ENCODE measurements around the gene RRP1B.

Gene RRP1B

DNA sequence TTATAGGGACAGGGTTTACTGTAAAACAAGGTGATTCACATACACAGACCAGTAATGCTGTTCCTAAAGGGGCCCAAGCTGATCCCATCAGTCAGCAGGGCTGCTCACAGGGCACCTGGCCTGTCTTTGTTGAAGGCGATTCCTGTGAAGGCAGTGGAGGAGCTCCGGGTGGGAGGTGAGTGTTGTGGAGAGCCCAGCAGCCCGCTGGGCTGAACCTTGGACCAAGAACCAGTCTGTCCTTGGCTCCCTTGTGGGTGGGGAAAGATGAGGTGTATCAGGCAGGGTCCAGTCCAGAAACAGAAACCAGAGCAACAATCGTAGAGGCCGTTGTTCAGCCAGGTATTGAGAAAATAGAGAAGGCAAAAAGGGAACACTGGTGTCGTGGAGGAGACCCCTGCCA, 72.1 kb downstream of the RRP1B start:
- TF ChIP-seq GATA2 (IDR thresholded peaks at IDR 0.05; ENCODE audit: low read depth, low read length) (no peak), GATA3 (IDR thresholded peaks at IDR 0.05; ENCODE audit: low read depth, low read length) (no peak)

DNA sequence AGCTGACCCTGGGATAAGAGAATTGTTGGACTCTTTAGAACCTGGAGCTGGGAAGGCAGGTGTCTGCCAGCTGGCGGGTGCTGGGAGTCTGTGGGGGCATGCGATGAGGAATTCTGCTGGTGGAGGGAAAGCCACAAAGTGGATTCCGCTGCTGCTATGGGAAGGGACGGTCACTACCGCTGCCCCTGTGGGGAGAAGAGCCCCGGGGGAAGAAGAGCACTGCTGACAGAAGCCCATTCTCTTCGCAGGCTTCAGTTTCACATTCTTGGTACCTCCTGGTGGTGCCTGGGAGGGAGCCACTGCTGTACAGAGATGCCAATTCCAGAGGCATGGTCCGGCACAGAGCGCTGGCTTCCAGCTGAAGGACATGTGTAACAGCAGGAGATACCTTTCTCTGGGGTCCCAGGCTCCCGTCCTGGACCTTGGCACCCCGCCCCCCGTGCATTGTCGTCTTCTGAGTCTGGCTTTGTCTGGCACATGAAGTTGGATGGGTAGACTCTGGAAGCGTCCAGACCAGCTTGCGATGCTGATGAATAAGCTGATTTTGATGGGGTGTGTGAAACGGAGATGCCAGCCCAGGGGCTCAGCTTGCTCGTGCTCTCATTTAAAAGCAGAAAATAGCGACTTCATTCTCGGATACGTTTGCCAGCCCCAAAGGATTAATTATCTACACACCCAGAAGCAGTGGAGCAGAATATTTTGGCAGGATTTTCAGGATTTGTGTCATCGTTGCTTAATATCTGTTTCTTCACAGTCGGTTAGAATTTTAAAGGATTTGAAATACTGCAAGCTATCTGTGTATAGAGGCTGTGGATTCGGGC, 72.7 kb downstream of the RRP1B start:
- TF ChIP-seq GATA2 (IDR thresholded peaks at IDR 0.05; ENCODE audit: low read depth, low read length): no peak
- TF ChIP-seq GATA3 (IDR thresholded peaks at IDR 0.05; ENCODE audit: low read depth, low read length): no peak

DNA sequence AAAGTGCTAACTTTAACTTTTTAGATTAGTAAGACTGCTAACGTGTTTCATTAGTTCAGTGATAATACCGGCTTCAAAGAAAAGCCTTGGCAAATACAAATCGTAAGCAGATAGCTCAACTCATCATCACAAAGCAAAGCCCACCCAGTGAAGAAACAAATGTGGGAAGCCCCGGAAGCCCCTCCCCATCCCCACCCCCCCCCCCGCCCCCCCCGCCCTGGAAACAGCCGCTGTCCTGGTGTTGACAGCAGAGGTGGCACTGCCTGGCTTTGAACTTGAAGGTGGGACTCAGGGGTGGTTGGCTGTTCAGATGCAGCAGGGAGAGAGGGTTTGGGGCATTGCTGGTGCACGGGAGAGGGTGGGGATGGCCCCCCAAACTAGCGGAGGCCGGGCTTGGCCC, 73.7 kb downstream of the RRP1B start:
- TF ChIP-seq GATA2 (IDR thresholded peaks at IDR 0.05; ENCODE audit: low read depth, low read length): no peak
- TF ChIP-seq GATA3 (IDR thresholded peaks at IDR 0.05; ENCODE audit: low read depth, low read length): no peak

DNA sequence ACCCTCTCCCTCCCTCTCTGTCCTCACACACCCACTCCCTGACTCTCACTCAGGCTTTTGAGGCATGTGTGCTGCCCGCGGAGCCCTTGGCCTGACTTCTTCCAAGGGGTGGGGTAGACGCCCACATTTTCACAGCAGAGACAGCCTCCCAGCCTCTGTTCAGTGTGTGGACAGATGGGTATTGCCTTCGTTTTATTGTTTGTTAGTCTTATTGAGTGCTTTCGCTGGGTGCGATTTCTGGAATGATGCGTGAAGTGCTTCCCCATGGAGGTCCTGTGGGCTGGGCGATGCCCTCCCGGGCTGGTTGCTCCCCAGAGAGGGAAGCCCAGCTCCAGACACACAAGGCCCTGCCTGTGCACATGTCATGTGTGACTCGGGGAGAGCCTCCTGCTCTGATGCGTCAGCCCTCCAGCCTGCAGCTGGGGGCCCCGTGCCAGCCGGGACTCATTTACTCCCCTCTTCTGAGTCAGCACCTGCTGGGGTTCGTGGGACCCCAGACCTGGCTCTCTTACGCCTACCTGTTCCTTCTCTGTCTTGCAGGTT, 74.2 kb downstream of the RRP1B start:
- TF ChIP-seq GATA3 (IDR thresholded peaks at IDR 0.05; ENCODE audit: low read depth, low read length): no peak
- no peak for TF ChIP-seq GATA2 (IDR thresholded peaks at IDR 0.05; ENCODE audit: low read depth, low read length)

DNA sequence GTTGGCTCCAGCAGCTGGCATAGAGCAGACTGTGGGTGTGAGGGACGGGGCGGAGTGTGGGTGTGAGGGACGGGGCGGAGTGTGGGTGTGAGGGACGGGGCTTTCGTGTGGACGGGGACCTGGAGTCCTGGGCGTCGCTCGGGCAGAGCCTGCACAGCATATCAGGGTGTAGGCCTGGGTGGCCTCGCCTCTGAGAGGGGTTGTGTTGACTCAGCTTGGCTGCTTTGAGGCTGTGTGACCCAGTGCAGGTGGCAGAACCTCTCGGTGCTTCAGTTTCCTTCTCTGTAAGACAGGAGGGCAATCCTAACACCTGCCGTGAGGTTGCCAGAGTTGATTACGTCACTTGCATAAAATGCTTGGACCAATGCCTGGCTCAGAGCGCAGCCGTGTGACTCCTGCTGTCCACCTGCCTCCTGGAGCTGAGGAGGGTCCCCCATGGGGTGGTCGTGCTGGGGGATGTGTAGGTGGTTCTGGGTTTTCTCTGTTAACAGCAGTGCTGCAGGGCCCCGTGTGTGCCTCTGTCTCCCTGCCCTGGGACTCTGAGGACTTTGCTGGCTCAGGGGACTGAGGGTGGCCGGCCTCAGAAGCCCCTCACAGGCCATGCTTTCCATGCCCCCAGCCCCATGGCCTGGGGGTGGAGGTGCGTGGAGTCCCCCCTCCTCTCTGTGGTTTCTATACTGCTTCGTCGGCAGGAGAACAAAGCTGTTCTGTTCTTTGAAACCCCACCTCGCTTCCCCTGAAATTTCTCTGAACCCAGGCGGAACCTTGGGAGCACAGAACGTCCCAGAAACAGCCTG, 75.0 kb downstream of the RRP1B start:
- TF ChIP-seq GATA2 (IDR thresholded peaks at IDR 0.05; ENCODE audit: low read depth, low read length) (no peak), GATA3 (IDR thresholded peaks at IDR 0.05; ENCODE audit: low read depth, low read length) (no peak)

DNA sequence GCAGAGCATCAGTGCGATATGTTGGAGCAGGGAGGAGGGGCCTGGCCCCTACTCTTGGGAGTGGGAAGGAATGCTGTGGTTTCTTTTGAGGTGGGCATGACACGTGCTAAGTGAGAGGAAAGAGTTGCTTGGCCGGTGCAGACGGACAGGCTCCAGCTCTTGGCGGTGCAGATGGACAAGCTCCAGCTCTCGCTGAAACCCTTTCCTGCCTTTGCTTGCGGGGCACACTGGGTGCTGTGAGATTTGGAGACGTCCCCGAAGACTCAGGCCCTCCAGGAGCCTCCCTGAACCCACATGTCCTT, 75.5 kb downstream of the RRP1B start:
- TF ChIP-seq GATA3 (IDR thresholded peaks at IDR 0.05; ENCODE audit: low read depth, low read length) (no peak), GATA2 (IDR thresholded peaks at IDR 0.05; ENCODE audit: low read depth, low read length) (no peak)

DNA sequence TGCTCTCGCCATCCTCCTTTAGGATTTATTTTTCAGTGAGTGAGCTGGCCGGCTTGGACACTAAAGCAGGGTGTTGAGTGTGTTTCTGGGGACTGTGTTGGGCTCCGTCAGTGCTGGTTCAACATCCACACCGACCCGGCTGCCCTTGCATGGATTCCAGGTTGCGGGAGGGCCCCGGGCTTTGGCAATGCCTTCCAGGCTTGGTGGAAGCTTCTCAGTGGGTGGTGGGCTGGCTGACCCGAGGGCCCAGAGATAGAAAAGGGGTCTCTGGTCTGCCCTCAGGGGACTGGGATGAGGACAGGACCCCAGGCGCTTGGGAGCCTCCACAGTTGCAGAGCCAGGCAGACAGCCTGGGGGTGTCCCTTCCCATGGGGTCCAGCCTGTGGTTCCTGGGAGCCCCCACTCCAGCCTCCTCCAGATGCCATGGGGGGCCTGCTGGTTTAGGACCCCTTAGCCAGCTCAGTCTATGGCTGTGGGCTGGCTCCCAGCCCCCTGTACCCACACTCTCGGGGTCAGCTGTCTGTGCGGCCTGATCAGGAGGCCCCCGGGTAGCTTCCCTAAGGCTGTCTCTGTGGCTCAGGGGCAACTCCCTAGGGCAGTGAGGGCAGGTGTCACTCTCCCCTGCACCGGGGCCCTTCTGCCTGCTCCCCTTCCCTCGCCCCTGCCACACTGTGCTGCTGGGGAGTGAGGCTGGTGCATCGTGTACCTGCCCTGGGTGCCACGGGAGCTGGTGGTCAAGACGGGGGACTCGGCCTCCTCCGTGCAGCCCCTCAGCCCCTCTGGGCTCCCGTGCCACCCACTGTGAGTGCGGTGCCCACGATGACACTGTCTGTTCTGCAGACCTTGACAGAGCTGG, 76.1 kb downstream of the RRP1B start:
- TF ChIP-seq GATA3 (IDR thresholded peaks at IDR 0.05; ENCODE audit: low read depth, low read length): no peak
- no peak for TF ChIP-seq GATA2 (IDR thresholded peaks at IDR 0.05; ENCODE audit: low read depth, low read length)

DNA sequence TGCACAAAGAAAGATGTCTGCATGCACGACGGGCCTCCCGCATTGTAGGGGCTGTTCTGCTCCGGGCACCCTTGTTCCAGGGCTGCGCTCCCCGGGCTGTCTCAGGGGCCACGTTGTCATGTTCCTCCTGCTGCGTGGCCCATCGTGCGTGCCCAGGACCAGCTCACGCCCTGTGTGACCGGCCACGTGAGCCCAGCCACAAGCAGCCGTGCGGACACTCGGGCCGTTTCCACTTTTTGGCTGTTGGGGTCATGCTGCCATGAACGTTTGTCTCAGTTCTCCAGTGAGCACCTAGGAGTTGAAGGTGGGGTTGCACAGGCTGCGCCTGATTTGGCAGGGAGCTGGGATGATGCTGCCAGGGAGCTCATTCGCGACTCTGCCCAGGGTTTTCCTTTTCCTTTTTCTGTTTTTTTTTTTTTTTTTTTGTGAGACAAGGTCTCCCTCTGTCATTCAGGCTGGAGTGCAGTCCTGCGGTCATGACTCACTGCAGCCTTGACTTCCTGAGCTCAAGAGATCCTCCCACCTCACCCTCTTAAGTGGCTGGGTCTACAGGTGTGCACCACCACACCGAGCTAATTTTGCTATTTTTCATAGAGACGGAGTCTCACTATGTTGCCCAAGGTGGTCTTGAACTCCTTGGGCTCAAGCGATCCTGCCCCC, 77.0 kb downstream of the RRP1B start:
- TF ChIP-seq GATA3 (IDR thresholded peaks at IDR 0.05; ENCODE audit: low read depth, low read length) (no peak), GATA2 (IDR thresholded peaks at IDR 0.05; ENCODE audit: low read depth, low read length) (no peak)

DNA sequence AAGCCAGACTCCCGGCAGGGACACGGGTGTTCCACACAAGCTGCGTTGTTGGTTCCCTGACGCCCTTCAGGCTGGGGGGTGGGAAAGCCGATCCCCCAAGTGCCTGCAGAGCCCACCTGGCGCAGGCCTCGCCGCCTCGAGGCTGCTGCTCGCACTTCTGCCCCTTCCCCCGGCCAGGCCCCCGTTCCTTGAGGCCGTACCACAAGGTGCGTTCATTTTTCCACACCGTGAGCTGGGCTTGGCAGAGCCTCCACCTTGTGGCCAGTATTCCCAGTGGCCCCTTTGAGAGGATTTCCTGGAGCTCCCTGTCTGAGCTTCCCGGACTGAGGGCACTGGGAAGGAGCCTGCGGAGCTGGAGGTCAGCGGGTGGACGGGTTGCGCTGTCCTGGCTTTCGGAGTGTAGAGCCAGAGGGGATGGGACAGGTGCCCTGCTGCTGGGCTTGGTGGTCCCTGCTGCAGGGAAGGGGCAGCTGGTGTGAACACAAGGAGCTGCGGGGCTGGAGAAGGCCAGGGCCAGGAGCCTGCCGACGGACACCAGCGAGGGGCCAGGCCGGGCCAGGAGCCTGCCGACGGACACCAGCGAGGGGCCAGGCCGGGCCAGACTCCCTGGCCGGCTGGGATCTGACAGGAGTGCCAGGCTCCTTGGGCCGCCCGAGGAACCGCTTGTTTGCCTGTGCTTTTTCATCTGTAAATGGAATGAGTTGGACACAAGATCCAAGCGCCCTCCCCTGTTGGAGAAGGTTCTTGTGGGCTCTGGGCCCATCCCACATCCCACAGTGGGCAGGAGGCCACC, 78.0 kb downstream of the RRP1B start:
- TF ChIP-seq GATA2 (IDR thresholded peaks at IDR 0.05; ENCODE audit: low read depth, low read length) (no peak), GATA3 (IDR thresholded peaks at IDR 0.05; ENCODE audit: low read depth, low read length) (no peak)

DNA sequence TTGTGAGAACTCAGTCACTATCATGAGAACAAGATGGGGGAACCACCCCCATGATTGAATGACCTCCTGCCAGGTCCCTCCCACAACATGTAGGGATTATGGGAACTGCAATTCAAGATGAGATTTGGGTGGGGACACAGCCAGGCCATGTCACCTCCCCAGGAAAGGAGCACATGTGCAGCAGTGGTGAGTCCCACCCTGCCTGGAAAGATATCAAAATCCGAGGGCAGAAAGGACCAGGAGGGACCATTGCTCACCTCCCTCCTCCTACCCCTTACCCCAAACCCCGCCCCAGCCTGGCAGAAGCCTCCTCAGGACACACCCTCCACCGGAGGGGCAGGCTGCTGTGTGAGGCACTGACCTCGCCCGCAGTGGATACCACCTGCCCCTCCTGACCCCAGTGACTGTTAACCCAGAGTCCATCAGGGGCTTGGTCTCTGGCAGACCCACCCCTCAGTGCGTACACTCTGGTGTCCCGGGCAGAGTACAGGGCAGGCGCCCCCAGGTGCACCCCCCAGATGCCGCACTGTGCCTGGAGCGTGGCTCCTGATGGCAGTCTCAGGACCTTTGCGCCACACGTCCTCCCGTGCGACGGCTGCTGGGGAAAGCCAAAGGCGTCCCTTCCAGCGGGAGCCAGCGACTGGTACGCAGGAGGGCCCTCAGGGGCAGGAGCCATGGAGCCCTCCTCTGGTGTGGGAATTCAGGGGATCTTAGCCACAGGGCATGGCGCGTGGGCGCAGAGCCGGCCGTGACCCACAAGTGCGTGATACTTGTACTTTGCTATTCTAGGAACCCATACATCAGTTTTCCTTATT, 80.5 kb downstream of the RRP1B start:
- TF ChIP-seq GATA3 (IDR thresholded peaks at IDR 0.05; ENCODE audit: low read depth, low read length) (no peak), GATA2 (IDR thresholded peaks at IDR 0.05; ENCODE audit: low read depth, low read length) (no peak)

DNA sequence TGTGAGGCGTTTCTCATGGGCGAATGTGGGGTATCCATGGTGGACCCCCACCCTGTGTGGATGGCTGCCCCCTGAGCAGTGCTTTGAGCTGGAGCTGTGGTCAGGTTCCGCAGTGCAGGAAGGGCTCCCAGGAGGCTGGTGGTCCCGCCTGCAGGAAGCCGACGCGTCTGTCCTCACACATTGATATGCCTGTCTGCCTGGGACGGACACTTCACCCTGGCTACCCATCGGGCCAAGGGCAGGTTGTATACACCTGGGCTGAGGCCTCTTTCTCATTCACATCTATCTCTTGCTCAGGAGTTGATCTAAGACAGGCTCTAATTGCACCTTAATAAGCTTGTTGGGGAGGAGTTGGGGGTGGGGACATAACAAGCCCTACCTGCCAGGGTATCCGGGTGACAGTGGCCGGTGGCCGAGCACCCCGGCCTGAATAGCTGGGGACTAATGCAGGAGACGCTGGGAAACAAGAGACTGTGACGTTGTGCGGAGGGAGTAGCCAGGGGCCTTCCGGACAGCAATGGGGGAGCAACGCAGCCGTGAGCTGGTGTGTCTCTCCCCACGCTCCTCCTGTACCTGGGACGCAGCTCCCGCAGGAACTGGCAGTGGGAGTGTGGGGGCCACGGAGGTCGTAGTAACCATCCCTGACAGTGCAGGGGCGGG, 81.3 kb downstream of the RRP1B start:
- TF ChIP-seq GATA2 (IDR thresholded peaks at IDR 0.05; ENCODE audit: low read depth, low read length) (no peak), GATA3 (IDR thresholded peaks at IDR 0.05; ENCODE audit: low read depth, low read length) (no peak)
